Endodermal cell (in vitro differentiated cells): ENCODE measurements around the gene PTPRK. TPM values are rescaled to one million over a fixed set of nuclear protein-coding genes. Genes with fewer than 3 reads are reported as not detected.

Experiments used
- DNase-seq: peaks from one replicate; pipeline ENCODE4 v3.0.0-alpha.2; 2017
- H3K27ac ChIP-seq: 2 replicates; pipeline ENCODE4 v1.5.1; 2013; ENCODE audit warnings: mild to moderate bottlenecking, low read depth, low read length, moderate library complexity
- H3K27me3 ChIP-seq: 2 replicates; pipeline ENCODE4 v1.6.1; 2013; ENCODE audit warnings: mild to moderate bottlenecking, low read length, moderate library complexity; ENCODE audit not compliant: insufficient read depth, control insufficient read depth, poor library complexity, severe bottlenecking
- H3K36me3 ChIP-seq: 2 replicates; pipeline ENCODE4 v1.7.0; 2013; ENCODE audit warnings: mild to moderate bottlenecking, low read length, moderate library complexity; ENCODE audit not compliant: control insufficient read depth, insufficient read depth
- H3K4me1 ChIP-seq: one replicate; pipeline ENCODE4 v1.7.0; 2013; ENCODE audit warnings: low read length; ENCODE audit not compliant: control insufficient read depth, insufficient read depth
- H3K4me3 ChIP-seq: 2 replicates; pipeline ENCODE4 v1.5.1; 2013; ENCODE audit warnings: mild to moderate bottlenecking, low read length, moderate library complexity
- H3K9ac ChIP-seq: 2 replicates; pipeline ENCODE4 v1.6.1; 2013; ENCODE audit warnings: mild to moderate bottlenecking, low read length, moderate library complexity; ENCODE audit not compliant: poor library complexity, severe bottlenecking; ENCODE audit errors: extremely low read depth
- H3K9me3 ChIP-seq: 2 replicates; pipeline ENCODE4 v1.6.1; 2013; ENCODE audit warnings: mild to moderate bottlenecking, low read length, moderate library complexity; ENCODE audit not compliant: control insufficient read depth
- H3K27ac Mint-ChIP-seq: 2 replicates; pipeline ENCODE4 v1.8.0; 2020; ENCODE audit warnings: mixed read lengths
- H3K27me3 Mint-ChIP-seq: 2 replicates; pipeline ENCODE4 v1.8.0; 2021; ENCODE audit warnings: mild to moderate bottlenecking, mixed read lengths; ENCODE audit not compliant: insufficient read depth
- H3K36me3 Mint-ChIP-seq: 2 replicates; pipeline ENCODE4 v1.8.0; 2020; ENCODE audit warnings: low read depth, mixed read lengths
- H3K4me1 Mint-ChIP-seq: 2 replicates; pipeline ENCODE4 v1.8.0; 2020; ENCODE audit warnings: mixed read lengths
- H3K4me3 Mint-ChIP-seq: 2 replicates; pipeline ENCODE4 v1.8.0; 2020; ENCODE audit warnings: mild to moderate bottlenecking, moderate library complexity, mixed read lengths
- H3K9me3 Mint-ChIP-seq: 2 replicates; pipeline ENCODE4 v1.8.0; 2020; ENCODE audit warnings: mild to moderate bottlenecking, mixed read lengths
- WGBS, 2 experiments: methylation state at CpG; one replicate each; pipeline versions ENCODE4 v1.1.5 to v1.1.7; 2013; ENCODE audit warnings: missing lambda C conversion rate in 2 of 2, mixed read lengths in 1 of 2; ENCODE audit not compliant: insufficient coverage in 1 of 2, insufficient read length in 1 of 2; 5-methylcytosine and 5-hydroxymethylcytosine counted together
- total RNA-seq, 2 donors: library from RNA; stranded (reverse); fragmentation: NEBNext Ultra II Directional in 1 of 2; extraction: Animal tissue kit (Norgen Biotek cat#: 25700) in 1 of 2; gene quantifications; 2 replicates in 1 of 2; 3 replicates in 1 of 2; pipeline ENCODE4 v1.2.1, GENCODE V29; 2021
- TF ChIP-seq, protein P1 (sequence below): fragments of 200-600 bp; sonication (generic); conservative IDR thresholded peaks from 2 replicates; pipeline ENCODE4 v1.5.0; 2021; ENCODE audit warnings: antibody characterized with exemption, mild to moderate bottlenecking

The PTPRK gene
- total RNA-seq, 2 donors from 2014 or later: 46.4 to 57.6 TPM

DNA sequence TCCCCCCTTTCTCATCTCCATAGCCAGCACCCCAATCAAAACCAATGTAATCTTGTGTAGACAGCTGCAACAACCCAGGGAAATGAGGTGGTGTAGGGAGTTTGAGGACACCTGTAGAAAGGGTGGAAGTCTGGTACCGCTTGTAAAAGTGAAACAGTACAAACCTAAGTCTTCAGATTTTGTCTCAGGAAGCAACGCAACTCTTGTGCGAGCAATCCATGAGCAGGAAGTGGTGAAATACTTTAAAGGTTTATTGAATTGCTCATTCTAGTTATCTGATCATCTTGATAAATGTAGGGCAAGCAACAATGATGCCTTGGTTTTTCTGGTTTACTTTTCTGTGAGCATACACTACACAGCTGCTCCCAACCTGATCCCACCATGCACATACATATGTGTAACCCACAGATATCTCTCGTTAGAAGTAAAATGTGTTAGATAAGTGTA lies 548.4 kb downstream of the PTPRK start:
- no peaks in the 10 kb centered on the region for H3K9me3 ChIP-seq
- H3K36me3 Mint-ChIP-seq: peaks cover 25% of the 10 kb centered on the region
- H3K9me3 Mint-ChIP-seq: no peaks in the 10 kb centered on the region
- H3K27ac ChIP-seq: no peak overlapping the region
- no peak overlapping the region for H3K4me3 ChIP-seq
- TF ChIP-seq, protein P1, sequence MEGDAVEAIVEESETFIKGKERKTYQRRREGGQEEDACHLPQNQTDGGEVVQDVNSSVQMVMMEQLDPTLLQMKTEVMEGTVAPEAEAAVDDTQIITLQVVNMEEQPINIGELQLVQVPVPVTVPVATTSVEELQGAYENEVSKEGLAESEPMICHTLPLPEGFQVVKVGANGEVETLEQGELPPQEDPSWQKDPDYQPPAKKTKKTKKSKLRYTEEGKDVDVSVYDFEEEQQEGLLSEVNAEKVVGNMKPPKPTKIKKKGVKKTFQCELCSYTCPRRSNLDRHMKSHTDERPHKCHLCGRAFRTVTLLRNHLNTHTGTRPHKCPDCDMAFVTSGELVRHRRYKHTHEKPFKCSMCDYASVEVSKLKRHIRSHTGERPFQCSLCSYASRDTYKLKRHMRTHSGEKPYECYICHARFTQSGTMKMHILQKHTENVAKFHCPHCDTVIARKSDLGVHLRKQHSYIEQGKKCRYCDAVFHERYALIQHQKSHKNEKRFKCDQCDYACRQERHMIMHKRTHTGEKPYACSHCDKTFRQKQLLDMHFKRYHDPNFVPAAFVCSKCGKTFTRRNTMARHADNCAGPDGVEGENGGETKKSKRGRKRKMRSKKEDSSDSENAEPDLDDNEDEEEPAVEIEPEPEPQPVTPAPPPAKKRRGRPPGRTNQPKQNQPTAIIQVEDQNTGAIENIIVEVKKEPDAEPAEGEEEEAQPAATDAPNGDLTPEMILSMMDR: no peak
- no peaks in the 10 kb centered on the region for H3K27me3 Mint-ChIP-seq
- no peaks in the 10 kb centered on the region for H3K27me3 ChIP-seq
- peak overlapping the region; percentile 70 for H3K27ac Mint-ChIP-seq
- H3K4me1 Mint-ChIP-seq: no peaks in the 10 kb centered on the region
- 93 to 95% methylated on average over 3 to 4 of the region's 4 CpGs for WGBS, 2 experiments
- H3K9ac ChIP-seq: no peak overlapping the region
- DNase-seq: no peak
- H3K36me3 ChIP-seq: peaks cover 52% of the 10 kb centered on the region
- no peak overlapping the region for H3K4me3 Mint-ChIP-seq
- no peaks in the 10 kb centered on the region for H3K4me1 ChIP-seq

DNA sequence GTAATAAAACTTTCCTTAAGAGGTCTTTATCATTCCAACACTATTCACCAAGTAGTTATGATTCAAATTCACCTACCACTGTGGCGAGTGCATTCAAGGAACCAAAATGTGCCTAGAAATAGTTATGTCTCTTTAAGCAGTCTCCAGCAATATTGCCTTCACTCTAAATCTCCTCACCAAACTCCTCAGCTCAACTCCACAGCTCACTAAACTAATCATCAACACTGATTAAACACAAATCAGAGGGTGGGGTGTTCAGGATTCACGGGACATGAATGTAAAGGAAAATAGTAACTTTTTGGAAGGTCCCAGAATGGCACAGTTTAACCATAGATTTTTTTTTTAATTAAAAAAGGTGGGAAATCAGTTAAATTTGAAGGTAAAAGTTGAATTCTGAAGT lies 549.0 kb downstream of the PTPRK start:
- Histone ChIP-seq H3K27ac (no peak overlapping the region), H3K4me1 (no peaks in the 10 kb centered on the region), H3K9me3 (no peaks in the 10 kb centered on the region), H3K9ac (no peak overlapping the region), H3K27me3 (no peaks in the 10 kb centered on the region), H3K36me3 (peaks cover 46% of the 10 kb centered on the region), H3K4me3 (no peak overlapping the region)
- DNase-seq: no peak
- Mint-ChIP-seq H3K4me3 (no peak overlapping the region), H3K27ac (peak overlapping the region; percentile 2), H3K9me3 (no peaks in the 10 kb centered on the region), H3K4me1 (no peaks in the 10 kb centered on the region), H3K27me3 (no peaks in the 10 kb centered on the region), H3K36me3 (peaks cover 21% of the 10 kb centered on the region)
- 93 to 97% methylated on average over 2 of the region's 2 CpGs for WGBS, 2 experiments
- TF ChIP-seq, protein P1: no peak

DNA sequence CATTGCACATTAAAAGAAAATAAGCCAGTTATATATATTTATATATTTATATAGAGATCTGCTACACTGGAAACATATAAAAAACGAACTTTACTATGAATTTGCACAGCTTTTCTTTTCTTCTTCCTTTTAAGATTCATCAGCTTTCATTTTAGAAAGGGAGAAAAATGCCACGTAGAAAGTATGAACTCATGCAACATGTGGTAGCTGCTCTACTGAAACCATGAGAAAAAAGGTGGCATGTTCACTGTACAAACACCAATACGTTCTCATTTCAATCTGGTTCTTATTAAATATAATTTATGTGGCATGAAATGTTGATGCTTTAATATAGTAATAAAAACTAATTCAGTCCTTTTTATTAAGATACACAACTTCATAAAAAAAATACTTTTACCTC lies 550.7 kb downstream of the PTPRK start:
- H3K4me1 ChIP-seq: no peaks in the 10 kb centered on the region
- Mint-ChIP-seq H3K36me3 (peaks cover 12% of the 10 kb centered on the region), H3K4me1 (no peaks in the 10 kb centered on the region), H3K27me3 (no peaks in the 10 kb centered on the region), H3K9me3 (no peaks in the 10 kb centered on the region), H3K27ac (no peak overlapping the region), H3K4me3 (no peak overlapping the region)
- WGBS, 2 experiments: 85% methylated on average over 2 of the region's 3 CpGs; no CpG with 5 or more reads in 1 of the 2 experiments
- no peaks in the 10 kb centered on the region for H3K9me3 ChIP-seq
- H3K27ac ChIP-seq: no peak overlapping the region
- no peak overlapping the region for H3K4me3 ChIP-seq
- no peak for DNase-seq
- TF ChIP-seq, protein P1: no peak
- H3K36me3 ChIP-seq: peaks cover 38% of the 10 kb centered on the region
- no peaks in the 10 kb centered on the region for H3K27me3 ChIP-seq
- H3K9ac ChIP-seq: no peak overlapping the region
